H9 (cell line): ENCODE results near the gene TXLNG. TPM values are rescaled to one million over a fixed set of nuclear protein-coding genes. Genes with fewer than 3 reads are reported as not detected.

Experiments used
- DNase-seq: peaks from one replicate; pipeline ENCODE4 v3.0.0-alpha.2; 2017
- H2AFZ ChIP-seq: one replicate; pipeline ENCODE4 v1.6.1; 2013; ENCODE audit warnings: mild to moderate bottlenecking, low read length, control low read depth, moderate library complexity
- H2AK5ac ChIP-seq: 2 replicates; pipeline ENCODE4 v1.6.1; 2013; ENCODE audit warnings: low read length, control low read depth, mixed read lengths; ENCODE audit not compliant: insufficient read length
- H2BK120ac ChIP-seq: one replicate; pipeline ENCODE4 v1.6.1; 2013; ENCODE audit warnings: low read depth, mild to moderate bottlenecking, low read length, control low read depth, inconsistent platforms; ENCODE audit not compliant: poor library complexity, severe bottlenecking
- H2BK12ac ChIP-seq: 2 replicates; pipeline ENCODE4 v1.6.1; 2013; ENCODE audit warnings: low read length, control low read depth, mixed read lengths, low read depth; ENCODE audit not compliant: insufficient read length
- H2BK15ac ChIP-seq: 2 replicates; pipeline ENCODE4 v1.6.1; 2013; ENCODE audit warnings: low read depth, low read length, control low read depth
- H2BK20ac ChIP-seq: one replicate; pipeline ENCODE4 v1.6.1; 2013; ENCODE audit warnings: low read depth, mild to moderate bottlenecking, low read length, control low read depth, inconsistent platforms; ENCODE audit not compliant: poor library complexity, severe bottlenecking
- H2BK5ac ChIP-seq: 2 replicates; pipeline ENCODE4 v1.6.1; 2013; ENCODE audit warnings: low read length, control low read depth, mixed read lengths; ENCODE audit not compliant: insufficient read length
- H3K14ac ChIP-seq: 2 replicates; pipeline ENCODE4 v1.6.1; 2013; ENCODE audit warnings: low read length, control low read depth; ENCODE audit not compliant: insufficient read depth
- H3K18ac ChIP-seq: 2 replicates; pipeline ENCODE4 v1.6.1; 2013; ENCODE audit warnings: low read depth, mild to moderate bottlenecking, mixed read lengths, low read length, control low read depth; ENCODE audit not compliant: insufficient read length
- H3K23ac ChIP-seq: 2 replicates; pipeline ENCODE4 v1.6.1; 2013; ENCODE audit warnings: low read length, control low read depth, mixed read lengths, low read depth; ENCODE audit not compliant: insufficient read length
- H3K23me2 ChIP-seq: 2 replicates; pipeline ENCODE4 v1.6.1; 2013; ENCODE audit warnings: low read depth, mild to moderate bottlenecking, mixed read lengths, low read length, control low read depth; ENCODE audit not compliant: insufficient read length, poor library complexity, severe bottlenecking
- H3K27ac ChIP-seq: 2 replicates; pipeline ENCODE4 v1.5.1; 2013; ENCODE audit warnings: low read length, control low read depth, mixed read lengths, low read depth; ENCODE audit not compliant: insufficient read length
- H3K27me3 ChIP-seq: 2 replicates; pipeline ENCODE4 v1.6.1; 2013; ENCODE audit warnings: low read length, control low read depth, inconsistent platforms; ENCODE audit not compliant: insufficient read depth
- H3K4ac ChIP-seq: 2 replicates; pipeline ENCODE4 v1.6.1; 2013; ENCODE audit warnings: low read depth, mild to moderate bottlenecking, control low read depth, inconsistent platforms, low read length, moderate library complexity
- H3K4me1 ChIP-seq: 2 replicates; pipeline ENCODE4 v1.6.1; 2013; ENCODE audit warnings: low read length, control low read depth, inconsistent platforms; ENCODE audit not compliant: insufficient read depth
- H3K4me2 ChIP-seq: 2 replicates; pipeline ENCODE4 v1.6.1; 2013; ENCODE audit warnings: low read length, control low read depth, mixed read lengths; ENCODE audit not compliant: insufficient read length, insufficient read depth
- H3K56ac ChIP-seq: 2 replicates; pipeline ENCODE4 v1.6.1; 2013; ENCODE audit warnings: low read depth, mild to moderate bottlenecking, mixed read lengths, low read length, control low read depth; ENCODE audit not compliant: insufficient read length
- H3K79me1 ChIP-seq: 2 replicates; pipeline ENCODE4 v1.6.1; 2013; ENCODE audit warnings: low read depth, mild to moderate bottlenecking, moderate library complexity, low read length, control low read depth, inconsistent platforms; ENCODE audit not compliant: insufficient read depth, poor library complexity, severe bottlenecking
- H3K79me2 ChIP-seq: 2 replicates; pipeline ENCODE4 v1.6.1; 2013; ENCODE audit warnings: low read length, control low read depth, inconsistent platforms; ENCODE audit not compliant: insufficient read depth
- H3K9ac ChIP-seq: 2 replicates; pipeline ENCODE4 v1.6.1; 2013; ENCODE audit warnings: low read length, control low read depth, mixed read lengths; ENCODE audit not compliant: insufficient read length; ENCODE audit errors: extremely low read depth
- H3K9me3 ChIP-seq: one replicate; pipeline ENCODE4 v1.6.1; 2013; ENCODE audit warnings: low read depth, low read length, inconsistent platforms; ENCODE audit not compliant: control insufficient read depth
- H3T11ph ChIP-seq: one replicate; pipeline ENCODE4 v1.6.1; 2013; ENCODE audit warnings: mild to moderate bottlenecking, low read length, control low read depth, inconsistent platforms
- H4K20me1 ChIP-seq: one replicate; pipeline ENCODE4 v1.6.1; 2013; ENCODE audit not compliant: control insufficient read depth, insufficient read length, insufficient read depth
- H4K5ac ChIP-seq: 2 replicates; pipeline ENCODE4 v1.6.1; 2013; ENCODE audit warnings: low read depth, mild to moderate bottlenecking, mixed read lengths, low read length, control low read depth; ENCODE audit not compliant: insufficient read length
- H4K8ac ChIP-seq: replicated peaks from 2 replicates; pipeline ENCODE4 v1.6.1; 2013; ENCODE audit warnings: low read length, control low read depth, mixed read lengths, low read depth; ENCODE audit not compliant: insufficient read length
- H4K91ac ChIP-seq: 2 replicates; pipeline ENCODE4 v1.6.1; 2013; ENCODE audit warnings: low read depth, mild to moderate bottlenecking, moderate library complexity, mixed read lengths, low read length, control low read depth; ENCODE audit not compliant: insufficient read length
- H3K27ac Mint-ChIP-seq, 3 experiments: 2 replicates in 2 of 3; 3 replicates in 1 of 3; pipeline ENCODE4 v1.8.0; 2020 to 2021; ENCODE audit warnings: mixed read lengths in 3 of 3, mild to moderate bottlenecking in 1 of 3, moderate library complexity in 1 of 3
- H3K27me3 Mint-ChIP-seq: 2 replicates; pipeline ENCODE4 v1.8.0; 2021; ENCODE audit warnings: low read depth, mild to moderate bottlenecking, moderate library complexity, mixed read lengths
- H3K36me3 Mint-ChIP-seq, 3 experiments: 2 replicates in 2 of 3; 3 replicates in 1 of 3; pipeline ENCODE4 v1.8.0; 2020 to 2021; ENCODE audit warnings: low read depth in 3 of 3, mixed read lengths in 3 of 3; ENCODE audit not compliant: insufficient read depth in 1 of 3
- H3K4me1 Mint-ChIP-seq, 2 experiments: 2 replicates each; pipeline ENCODE4 v1.8.0; 2020; ENCODE audit warnings: mixed read lengths in 2 of 2
- H3K4me3 Mint-ChIP-seq, 2 experiments: 2 replicates in 1 of 2; 3 replicates in 1 of 2; pipeline ENCODE4 v1.8.0; 2020 to 2021; ENCODE audit warnings: mild to moderate bottlenecking in 2 of 2, mixed read lengths in 2 of 2, moderate library complexity in 1 of 2
- H3K9me3 Mint-ChIP-seq, 2 experiments: 2 replicates in 1 of 2; 3 replicates in 1 of 2; pipeline ENCODE4 v1.8.0; 2020; ENCODE audit warnings: mild to moderate bottlenecking in 2 of 2, mixed read lengths in 2 of 2, moderate library complexity in 1 of 2
- CTCF ChIP-seq: fragments of 200-600 bp; sonication (generic); conservative IDR thresholded peaks from 3 replicates; pipeline ENCODE4 v1.8.0; 2021; ENCODE audit warnings: antibody characterized with exemption, mild to moderate bottlenecking
- WGBS: extraction: QIAGEN DNeasy Blood & Tissue Kit; methylation state at CpG from one replicate; pipeline ENCODE4 v1.1.7; 2013; ENCODE audit warnings: missing lambda C conversion rate, low lambda C conversion rate, mixed read lengths; ENCODE audit not compliant: insufficient read length; ENCODE audit errors: extremely low coverage; 5-methylcytosine and 5-hydroxymethylcytosine counted together
- total RNA-seq: library from RNA; stranded (reverse); gene quantifications from 2 replicates; pipeline ENCODE4 v1.2.1, GENCODE V29; 2021

TXLNG gene
- total RNA-seq, 1 experiment from 2014 or later, result 90.7 TPM

DNA sequence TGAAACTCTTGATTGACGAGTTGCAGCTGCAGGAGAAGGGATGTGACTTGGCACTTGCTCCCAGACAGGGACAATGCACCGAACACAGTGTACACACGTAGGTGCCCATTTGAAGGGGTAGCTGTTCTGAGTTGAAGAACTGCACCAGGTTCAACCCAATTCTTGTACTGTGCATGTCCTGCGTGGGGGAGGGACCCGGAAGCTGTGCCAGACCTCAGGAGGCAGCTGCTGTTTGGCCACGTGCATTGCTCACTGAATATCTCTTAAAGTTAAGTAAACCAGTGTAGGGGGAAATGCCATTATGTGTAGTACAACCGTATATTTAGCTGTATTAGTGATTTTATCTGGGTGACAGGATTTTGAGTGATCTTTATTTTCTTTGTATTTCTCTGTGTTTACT, 95.9 kb downstream of the TXLNG start:
- Histone ChIP-seq H3K23ac (no peak overlapping the region), H3K79me1 (no peaks in the 10 kb centered on the region), H3K79me2 (no peaks in the 10 kb centered on the region), H2BK12ac (no peak overlapping the region), H2BK5ac (no peak overlapping the region), H3K4me2 (peak overlapping the region; percentile 47), H3K4ac (no peak overlapping the region), H3K14ac (no peak overlapping the region; the same call in 1 of the 2 replicates), H2BK120ac (no peak overlapping the region), H3K9ac (no peak overlapping the region), H4K8ac (no peak overlapping the region), H2AFZ (no peak overlapping the region), H2BK20ac (no peak overlapping the region), H3K4me1 (no peaks in the 10 kb centered on the region), H2BK15ac (no peak overlapping the region), H3K56ac (no peak overlapping the region), H4K20me1 (no peaks in the 10 kb centered on the region), H4K5ac (no peak overlapping the region), H3K9me3 (no peaks in the 10 kb centered on the region), H3T11ph (no peak overlapping the region), H3K27ac (no peak overlapping the region), H3K27me3 (no peaks in the 10 kb centered on the region), H2AK5ac (no peak overlapping the region), H3K23me2 (peaks cover 3% of the 10 kb centered on the region), H4K91ac (no peak overlapping the region), H3K18ac (no peak overlapping the region)
- Mint-ChIP-seq H3K36me3 (no peaks in the 10 kb centered on the region), H3K27ac (no peak overlapping the region; a peak in 1 of 7 replicates), H3K4me3 (peak overlapping the region; percentile 73 to 86), H3K4me1 (peaks cover 5 to 8% of the 10 kb centered on the region in 2 experiments), H3K27me3 (peaks cover 38% of the 10 kb centered on the region), H3K9me3 (no peaks in the 10 kb centered on the region)
- WGBS, result no CpG with 5 or more reads among the region's 7 CpGs
- no peak for DNase-seq
- TF ChIP-seq CTCF, result no peak
